Measurements from ENCODE around the gene TSPAN32. TPM values are rescaled to one million over a fixed set of nuclear protein-coding genes. Genes with fewer than 3 reads are reported as not detected.

Gene TSPAN32
- total RNA-seq, 2 donors from 2014 or later: not detected

DNA sequence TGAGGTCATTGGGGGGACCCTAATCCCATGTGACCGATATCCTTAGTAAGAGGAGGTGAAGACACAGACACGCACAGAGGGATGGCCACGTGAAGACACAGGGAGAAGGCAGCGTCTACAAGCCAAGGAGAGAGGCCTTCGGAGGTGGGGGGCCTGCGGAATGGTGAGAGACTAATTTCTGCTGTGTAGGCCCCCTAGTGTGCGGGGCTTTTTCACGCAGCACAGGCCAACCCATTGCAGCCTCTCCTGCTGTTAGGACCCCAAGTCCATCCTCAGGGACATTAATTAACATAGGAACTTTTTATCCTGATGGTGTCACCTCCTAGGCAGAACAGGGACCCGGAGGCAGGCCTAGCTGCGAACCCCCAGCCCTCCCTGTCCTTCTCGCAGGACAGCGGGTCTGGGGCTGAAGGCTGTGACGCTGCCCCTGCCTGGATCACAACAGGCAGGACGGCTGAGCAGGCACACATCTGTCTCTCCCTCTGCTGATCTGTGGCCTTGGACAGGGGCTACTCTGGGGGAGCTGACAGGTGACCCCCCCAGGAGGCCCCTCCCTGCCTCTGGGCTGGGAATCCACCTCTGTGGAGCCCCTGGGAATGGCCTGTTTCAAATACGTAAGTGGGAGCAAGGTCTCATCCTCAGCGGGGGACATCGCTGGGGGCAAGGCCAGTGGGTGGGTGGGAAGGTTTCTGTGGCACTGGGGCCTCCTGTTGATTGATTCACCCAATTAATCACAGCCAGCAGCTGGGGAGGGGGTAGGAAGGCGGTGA, 39.3 kb upstream of the TSPAN32 start:
- no peak overlapping the region for H3K9ac ChIP-seq (ENCODE audit: extremely low read depth, low read length, poor library complexity, severe bottlenecking)
- Mint-ChIP-seq H3K4me3 (no peak overlapping the region), H3K9me3 (no peaks in the 10 kb centered on the region), H3K4me1 (no peaks in the 10 kb centered on the region), H3K36me3 (ENCODE audit: low read depth) (no peaks in the 10 kb centered on the region), H3K27me3 (ENCODE audit: insufficient read depth) (peaks cover 45% of the 10 kb centered on the region), H3K27ac (no peak overlapping the region)
- no peaks in the 10 kb centered on the region for H3K36me3 ChIP-seq (ENCODE audit: control insufficient read depth, insufficient read depth, low read length)
- no peak overlapping the region for H3K4me3 ChIP-seq (ENCODE audit: low read length)
- peak; percentile 50 for DNase-seq
- WGBS, 2 experiments (ENCODE audit: insufficient coverage in 1 of 2, insufficient read length in 1 of 2): 78 to 85% methylated on average over 11 to 18 of the region's 18 CpGs
- H3K27ac ChIP-seq (ENCODE audit: low read depth, low read length): no peak overlapping the region
- no peaks in the 10 kb centered on the region for H3K9me3 ChIP-seq (ENCODE audit: control insufficient read depth, low read length)
- no peaks in the 10 kb centered on the region for H3K4me1 ChIP-seq (ENCODE audit: control insufficient read depth, insufficient read depth, low read length)
- H3K27me3 ChIP-seq (ENCODE audit: control insufficient read depth, insufficient read depth, low read length, poor library complexity, severe bottlenecking): peaks cover 32% of the 10 kb centered on the region
- TF ChIP-seq CTCF (conservative IDR thresholded peaks at IDR 0.05): no peak

GRCh38 chr11:2263071-2263565, 38.7 kb upstream of the TSPAN32 start:
- H3K9me3 Mint-ChIP-seq: no peaks in the 10 kb centered on the region
- H3K4me3 ChIP-seq (ENCODE audit: low read length): no peak overlapping the region
- H3K27me3 ChIP-seq (ENCODE audit: control insufficient read depth, insufficient read depth, low read length, poor library complexity, severe bottlenecking): peaks cover 38% of the 10 kb centered on the region
- 92 to 93% methylated on average over 2 to 10 of the region's 10 CpGs for WGBS, 2 experiments (ENCODE audit: insufficient coverage in 1 of 2, insufficient read length in 1 of 2)
- DNase-seq: peak; percentile 33
- no peaks in the 10 kb centered on the region for H3K36me3 Mint-ChIP-seq (ENCODE audit: low read depth)
- no peak overlapping the region for H3K27ac Mint-ChIP-seq
- H3K4me1 Mint-ChIP-seq: no peaks in the 10 kb centered on the region
- no peaks in the 10 kb centered on the region for H3K36me3 ChIP-seq (ENCODE audit: control insufficient read depth, insufficient read depth, low read length)
- H3K27me3 Mint-ChIP-seq (ENCODE audit: insufficient read depth): peaks cover 51% of the 10 kb centered on the region
- no peak overlapping the region for H3K27ac ChIP-seq (ENCODE audit: low read depth, low read length)
- H3K4me3 Mint-ChIP-seq: no peak overlapping the region
- TF ChIP-seq CTCF (conservative IDR thresholded peaks at IDR 0.05): no peak
- no peaks in the 10 kb centered on the region for H3K4me1 ChIP-seq (ENCODE audit: control insufficient read depth, insufficient read depth, low read length)
- H3K9me3 ChIP-seq (ENCODE audit: control insufficient read depth, low read length): no peaks in the 10 kb centered on the region
- H3K9ac ChIP-seq (ENCODE audit: extremely low read depth, low read length, poor library complexity, severe bottlenecking): no peak overlapping the region

DNA sequence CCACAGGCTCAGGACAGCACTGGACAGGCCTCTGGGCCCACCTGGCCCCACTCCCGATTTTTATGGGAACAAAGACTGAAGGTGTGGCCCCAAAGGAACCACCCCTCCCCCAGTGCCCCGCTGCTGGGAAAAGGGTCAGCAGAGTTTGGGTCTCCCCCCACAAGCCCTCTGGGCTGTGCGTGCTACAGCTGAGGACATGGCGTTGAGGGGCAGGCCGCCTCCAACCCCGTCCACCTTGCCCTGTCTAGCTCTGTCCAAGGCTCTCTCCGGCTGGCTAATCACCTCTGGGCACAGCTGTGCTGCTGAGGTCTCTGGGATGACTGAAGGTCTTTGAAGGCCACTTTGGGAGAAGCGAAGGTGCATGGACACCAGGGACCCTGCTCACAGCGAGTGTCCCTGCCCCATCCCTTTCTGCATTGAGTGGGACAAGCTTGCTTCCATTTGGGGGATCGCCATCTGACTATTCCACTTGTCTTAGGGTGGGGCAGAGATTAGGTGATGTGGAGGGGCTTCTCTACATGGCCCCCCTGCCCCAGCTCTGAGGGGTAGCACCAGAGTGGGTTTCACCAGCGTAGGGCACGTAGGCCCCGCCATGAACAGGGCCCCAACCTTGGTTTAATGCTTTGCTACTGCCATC, 38.0 kb upstream of the TSPAN32 start:
- peak; percentile 24 for DNase-seq
- H3K4me3 Mint-ChIP-seq: no peak overlapping the region
- peaks cover 55% of the 10 kb centered on the region for H3K27me3 Mint-ChIP-seq (ENCODE audit: insufficient read depth)
- Histone ChIP-seq H3K27me3 (ENCODE audit: control insufficient read depth, insufficient read depth, low read length, poor library complexity, severe bottlenecking) (peaks cover 45% of the 10 kb centered on the region), H3K4me3 (ENCODE audit: low read length) (no peak overlapping the region), H3K4me1 (ENCODE audit: control insufficient read depth, insufficient read depth, low read length) (no peaks in the 10 kb centered on the region), H3K36me3 (ENCODE audit: control insufficient read depth, insufficient read depth, low read length) (no peaks in the 10 kb centered on the region), H3K9ac (ENCODE audit: extremely low read depth, low read length, poor library complexity, severe bottlenecking) (no peak overlapping the region), H3K27ac (ENCODE audit: low read depth, low read length) (no peak overlapping the region), H3K9me3 (ENCODE audit: control insufficient read depth, low read length) (no peaks in the 10 kb centered on the region)
- no peak for TF ChIP-seq CTCF (conservative IDR thresholded peaks at IDR 0.05)
- no peaks in the 10 kb centered on the region for H3K9me3 Mint-ChIP-seq
- no peaks in the 10 kb centered on the region for H3K36me3 Mint-ChIP-seq (ENCODE audit: low read depth)
- H3K27ac Mint-ChIP-seq: no peak overlapping the region
- no peaks in the 10 kb centered on the region for H3K4me1 Mint-ChIP-seq
- WGBS, 2 experiments (ENCODE audit: insufficient coverage in 1 of 2, insufficient read length in 1 of 2): 88 to 97% methylated on average over 7 to 13 of the region's 13 CpGs
